GM11168 (cell line): ENCODE results near the gene CA14.
"Not testable (repeated sequence)": the region's sequence is repeated elsewhere in the genome, so short reads cannot be mapped to it uniquely, and the experiment has no call there.

Experiments used
- in situ Hi-C: fragments of 300-500 bp; cut with MboI; formaldehyde crosslinking; loops from one replicate; pipeline ENCODE4 v1.12.0; 2022; ENCODE audit warnings: low sequenced_read_pairs; ENCODE audit not compliant: unreplicated experiment

CA14 gene

DNA sequence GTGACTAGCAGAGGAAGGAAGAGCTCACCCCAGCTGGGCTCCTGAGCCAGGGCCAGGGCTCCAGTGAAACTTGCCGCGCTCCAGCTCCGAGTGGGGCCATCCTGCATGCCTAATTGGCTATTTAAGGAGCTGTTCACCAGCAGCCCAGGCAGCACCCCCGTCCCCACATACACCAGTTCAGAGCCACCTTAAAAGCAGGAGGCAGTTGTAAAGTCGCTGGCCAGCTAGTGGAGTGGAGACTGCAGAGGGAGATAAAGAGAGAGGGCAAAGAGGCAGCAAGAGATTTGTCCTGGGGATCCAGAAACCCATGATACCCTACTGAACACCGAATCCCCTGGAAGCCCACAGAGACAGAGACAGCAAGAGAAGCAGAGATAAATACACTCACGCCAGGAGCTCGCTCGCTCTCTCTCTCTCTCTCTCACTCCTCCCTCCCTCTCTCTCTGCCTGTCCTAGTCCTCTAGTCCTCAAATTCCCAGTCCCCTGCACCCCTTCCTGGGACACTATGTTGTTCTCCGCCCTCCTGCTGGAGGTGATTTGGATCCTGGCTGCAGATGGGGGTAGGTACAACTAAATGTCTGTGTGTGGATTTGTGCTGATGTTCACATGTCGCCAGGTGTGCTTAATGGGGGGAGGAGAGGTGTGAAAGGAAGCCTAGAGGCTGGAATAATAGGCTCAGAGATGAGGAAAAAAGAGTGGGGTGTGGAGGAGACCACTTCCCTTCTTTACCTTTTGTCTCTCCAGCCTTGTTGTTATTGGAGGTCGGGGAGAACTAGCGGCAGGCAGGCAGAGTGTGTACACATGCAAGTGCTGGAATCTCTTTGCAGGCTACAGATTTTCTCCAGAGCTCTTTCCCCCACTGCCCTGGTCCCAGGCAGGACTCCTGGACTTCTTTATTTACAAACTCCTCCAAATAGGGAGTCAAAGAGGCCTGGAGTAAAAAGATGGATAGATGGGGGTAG is at the start of gene CA14:
TSS of gene CA14 (plus strand) at position 151 of the 962 bp plus-strand sequence. CDS start at position 506, 355 bp downstream.
- in situ Hi-C loops, result no loop called here

GRCh38 chr1:150208460-150208859 is 49.1 kb upstream of the CA14 start:
- in situ Hi-C loops, result not testable (repeated sequence)

GRCh38 chr1:150210091-150210490 is 47.5 kb upstream of the CA14 start:
- in situ Hi-C loops, result no loop called here

DNA sequence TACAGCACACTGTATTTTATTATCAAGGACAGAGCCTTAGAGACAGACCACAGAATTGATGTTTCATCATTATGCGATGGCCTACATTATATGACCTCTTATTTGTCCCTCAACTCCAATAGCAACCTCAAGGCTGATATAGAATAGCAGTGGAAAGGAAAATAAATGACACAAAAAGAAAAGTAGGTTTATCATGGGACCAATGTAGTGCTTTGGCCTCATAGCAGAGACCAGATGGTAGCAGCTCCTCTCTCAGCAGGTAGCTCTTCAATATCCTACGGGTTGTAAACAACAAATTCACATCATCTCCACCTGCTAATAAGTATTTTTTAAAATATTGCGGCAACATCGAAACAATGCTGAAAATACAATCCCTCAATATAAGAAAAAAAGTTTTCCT is 46.9 kb upstream of the CA14 start:
- in situ Hi-C loops, result no loop called here

DNA sequence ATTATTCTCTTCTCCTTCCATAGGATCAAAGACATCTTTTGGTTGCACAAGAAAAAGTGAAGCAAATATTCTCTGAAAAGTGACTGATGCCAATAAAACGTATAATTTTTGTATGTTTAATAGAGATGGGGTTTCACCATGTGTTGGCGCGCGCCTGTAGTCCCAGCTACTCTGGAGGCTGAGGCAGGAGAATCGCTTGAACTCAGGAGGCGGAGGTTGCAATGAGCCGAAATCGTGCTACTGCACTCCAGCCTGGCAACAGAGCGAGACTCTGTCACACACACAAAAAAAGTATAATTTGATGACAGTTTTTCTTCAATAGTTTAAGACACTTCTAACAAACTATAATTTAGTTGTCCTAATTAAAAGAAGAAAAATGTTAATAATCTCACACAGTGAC is 45.5 kb upstream of the CA14 start:
- in situ Hi-C loops, result no loop called here

DNA sequence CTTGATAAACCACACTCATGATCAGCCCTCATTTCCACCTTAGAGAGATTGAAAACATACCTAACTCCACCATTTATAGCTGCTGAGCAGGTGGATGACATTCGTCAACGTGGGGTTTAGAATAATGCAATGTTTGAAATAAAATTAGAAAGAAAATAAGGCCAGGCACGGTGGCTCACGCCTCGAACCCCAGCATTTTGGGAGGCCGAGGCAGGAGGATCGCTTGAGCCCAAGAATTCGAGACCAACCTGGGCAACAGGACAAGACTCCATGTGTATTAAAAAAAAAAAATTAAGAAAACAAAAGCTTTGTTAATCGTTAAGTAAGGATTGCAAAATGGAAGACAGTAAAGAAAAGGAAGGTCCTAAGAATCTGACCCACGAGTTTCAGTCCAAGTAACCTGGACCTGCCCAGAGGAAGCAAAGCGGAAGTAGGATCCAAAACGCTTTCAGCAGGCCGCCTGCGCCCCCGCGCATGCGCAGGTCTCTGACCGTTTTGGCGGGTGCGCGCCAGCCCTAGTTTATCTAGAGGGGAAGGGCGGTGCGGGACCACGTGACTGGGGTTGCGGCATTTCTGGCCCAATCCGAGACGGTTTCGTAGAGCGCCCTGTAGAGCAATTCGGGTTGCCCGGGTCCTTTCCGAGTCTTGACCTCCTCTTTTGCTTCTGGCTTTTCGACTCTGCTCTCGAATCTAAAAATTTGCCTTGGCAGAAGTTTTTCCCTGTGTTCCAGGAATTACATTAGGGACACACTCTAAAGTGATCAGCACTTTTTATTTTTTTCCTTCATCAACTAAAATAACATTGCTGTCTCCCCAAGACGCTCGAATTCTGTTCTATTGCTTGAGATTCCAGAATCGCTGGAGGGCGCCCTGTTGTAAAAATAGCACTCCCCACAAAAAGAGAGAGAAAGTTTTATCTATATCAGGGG is 44.1 kb upstream of the CA14 start:
- in situ Hi-C loops, result no loop called here

DNA sequence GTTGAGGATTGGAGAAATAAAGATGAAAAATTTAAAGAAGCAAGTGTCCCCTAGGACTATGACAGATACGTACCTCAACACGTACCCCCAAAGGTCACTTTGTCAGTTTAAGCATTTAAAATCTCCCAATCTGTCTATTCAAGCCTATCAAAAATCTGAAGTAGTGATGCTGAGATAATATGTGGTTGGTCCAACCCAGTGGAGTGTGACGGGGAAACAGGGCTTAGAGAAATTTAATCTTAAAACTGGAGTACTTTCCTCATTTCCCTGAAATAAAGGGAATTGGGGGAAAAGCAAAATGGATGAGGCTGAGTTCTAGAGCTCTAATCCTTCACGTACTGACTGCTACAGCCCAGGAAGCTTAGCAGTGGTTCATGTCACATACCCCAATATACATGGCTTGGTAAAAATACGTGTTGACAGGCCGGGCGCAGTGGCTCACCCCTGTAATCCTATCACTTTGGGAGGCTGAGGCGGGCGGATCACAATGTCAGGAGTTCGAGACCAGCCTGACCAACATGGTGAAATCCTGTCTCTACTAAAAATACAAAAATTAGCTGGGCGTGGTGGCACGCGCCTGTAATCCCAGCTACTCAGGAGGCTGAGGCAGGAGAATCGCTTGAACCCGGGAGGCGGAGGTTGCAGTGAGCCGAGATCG is 43.3 kb upstream of the CA14 start:
- in situ Hi-C loops, result not testable (repeated sequence)

GRCh38 chr1:150215855-150216254 is 41.7 kb upstream of the CA14 start:
- in situ Hi-C loops, result not testable (repeated sequence)

GRCh38 chr1:150221552-150221951 is 36.0 kb upstream of the CA14 start:
- in situ Hi-C loops, result no loop called here

GRCh38 chr1:150224983-150225382 is 32.6 kb upstream of the CA14 start:
- in situ Hi-C loops, result no loop called here

GRCh38 chr1:150225546-150225945 is 32.0 kb upstream of the CA14 start:
- in situ Hi-C loops, result no loop called here

DNA sequence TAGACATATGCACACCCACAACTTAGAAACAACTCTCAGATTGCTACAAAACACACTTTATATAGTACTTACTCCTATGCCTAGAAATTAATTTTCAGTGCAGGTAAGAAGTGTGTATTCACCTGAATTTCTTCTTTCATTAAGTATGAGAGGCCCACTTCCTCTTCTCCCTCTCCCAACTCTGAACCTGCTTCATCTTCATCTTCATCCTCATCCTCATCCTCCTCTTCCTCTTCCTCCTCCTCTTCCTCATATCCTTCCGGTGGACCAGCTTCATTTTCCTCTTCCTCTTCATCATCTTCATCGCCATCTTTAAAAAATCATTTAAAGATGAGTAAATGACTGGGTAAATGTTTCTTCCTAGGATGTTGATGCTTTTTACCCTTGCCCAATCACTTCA is 31.1 kb upstream of the CA14 start:
- in situ Hi-C loops, result no loop called here

GRCh38 chr1:150227228-150227627 is 30.3 kb upstream of the CA14 start:
- in situ Hi-C loops, result no loop called here

DNA sequence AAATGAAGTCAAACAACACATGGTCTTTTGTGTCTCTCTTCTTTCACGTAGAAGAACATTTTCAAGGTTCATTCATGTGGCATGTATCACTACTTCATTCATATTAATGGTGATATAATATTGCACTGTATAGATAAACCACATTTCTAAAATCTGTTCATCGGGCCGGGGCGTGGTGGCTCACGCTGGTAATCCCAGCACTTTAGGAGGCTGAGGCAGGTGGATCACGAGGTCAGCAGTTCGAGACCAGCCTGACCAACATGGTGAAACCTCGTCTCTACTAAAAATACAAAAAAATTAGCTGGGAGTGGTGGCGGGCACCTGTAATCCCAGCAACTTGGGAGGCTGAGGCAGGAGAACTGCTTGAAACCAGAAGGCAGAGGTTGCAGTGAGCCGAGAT is 29.3 kb upstream of the CA14 start:
- in situ Hi-C loops, result not testable (repeated sequence)

- in situ Hi-C loops, result not testable (repeated sequence)
Measured at GRCh38 chr1:150232921-150233320, 24.7 kb upstream of the CA14 start.

- in situ Hi-C loops, result no loop called here
Measured at GRCh38 chr1:150233359-150234308, 23.9 kb upstream of the CA14 start.

DNA sequence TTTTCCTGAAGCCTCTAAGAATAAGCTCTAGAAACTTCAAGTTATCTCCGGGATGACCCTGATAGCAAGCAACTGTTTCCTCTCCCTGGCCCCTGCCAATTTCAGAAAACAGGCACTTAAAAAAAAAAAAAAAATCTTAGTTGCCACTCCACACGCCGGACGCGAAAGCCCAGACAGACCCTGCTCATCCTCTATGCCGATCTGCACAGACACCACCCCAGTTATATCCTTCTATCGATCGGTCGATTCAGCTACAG is 23.3 kb upstream of the CA14 start:
- in situ Hi-C loops, result no loop called here

DNA sequence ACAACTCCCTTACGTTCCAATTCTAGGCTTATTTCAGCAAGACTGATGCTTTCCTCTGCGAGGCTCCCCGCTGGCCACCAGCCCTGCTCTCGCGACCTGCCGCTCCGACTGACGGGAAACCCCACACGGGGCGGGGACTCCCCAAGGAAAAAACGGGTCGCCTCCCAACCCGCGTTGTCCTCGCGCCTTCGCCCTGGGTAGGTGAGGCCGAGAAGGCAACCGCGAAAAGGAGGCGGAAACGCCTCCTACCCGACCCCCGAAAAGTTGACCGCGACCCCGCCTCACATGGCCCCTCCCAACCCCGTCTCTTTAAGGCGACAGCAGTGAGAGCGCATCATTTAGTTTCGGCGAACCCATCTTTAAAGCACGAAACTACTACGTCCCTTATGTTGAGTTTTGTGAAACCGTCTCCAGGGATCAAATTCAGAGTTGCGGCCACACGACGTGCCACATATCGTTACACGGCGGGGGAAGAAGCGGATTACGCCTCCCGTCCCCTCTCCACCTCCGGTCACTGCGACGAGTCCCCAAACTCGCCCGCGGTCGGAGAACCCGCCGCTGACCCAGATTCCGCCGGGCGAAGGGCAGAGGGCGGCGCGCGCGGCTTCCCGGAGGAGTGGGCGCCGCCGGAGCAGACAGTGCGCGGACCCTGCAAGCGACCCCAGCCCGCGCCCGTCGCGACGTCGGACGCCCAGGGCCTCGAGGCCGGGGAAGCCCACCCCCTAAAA is 22.8 kb upstream of the CA14 start:
- in situ Hi-C loops, result no loop called here

- in situ Hi-C loops, result no loop called here
Measured at GRCh38 chr1:150235294-150235851, 22.2 kb upstream of the CA14 start.
